Measurements from ENCODE around the gene HBS1L. TPM values are rescaled to one million over a fixed set of nuclear protein-coding genes. Genes with fewer than 3 reads are reported as not detected.

HBS1L gene
- total and polyA plus RNA-seq, 9 of the 15 experiments (the other 6 are each of a cell fraction or from before 2014, with no cell fraction given): 101 to 199 (median 145) TPM

GRCh38 chr6:135088818-135089809, 34.5 kb upstream of the HBS1L start (continued):
- TF ChIP-seq MBD1 (CRISPR knock-in tag; IDR thresholded peaks at IDR 0.05): no peak
- TF ChIP-seq EP400 (IDR thresholded peaks at IDR 0.05): peak; percentile 48; the same call in 1 of the 2 replicates
- peak; percentile 96 for TF ChIP-seq IRF9 (tag; IDR thresholded peaks at IDR 0.05)
- no peak for TF ChIP-seq HNRNPH1 (optimal IDR thresholded peaks at IDR 0.05; ENCODE audit: low read depth, low read length)
- TF ChIP-seq NR2C1 (IDR thresholded peaks at IDR 0.05): no peak
- peak; percentile 63 for TF ChIP-seq NR2C1 (tag; IDR thresholded peaks at IDR 0.05)
- 0 out of 2 replicates have a peak, but pooled peaks have one; percentile 31 for TF ChIP-seq ARID1B (IDR thresholded peaks at IDR 0.05)
- TF ChIP-seq HIVEP1 (CRISPR knock-in tag; IDR thresholded peaks at IDR 0.05): 0 out of 2 replicates have a peak, but pooled peaks have one; percentile 6
- no peak for TF ChIP-seq EHMT2 (IDR thresholded peaks at IDR 0.05)
- peak; percentile 73 for TF ChIP-seq DMBX1 (CRISPR knock-in tag; IDR thresholded peaks at IDR 0.05; ENCODE audit: borderline replicate concordance)
- TF ChIP-seq ZNF589 (CRISPR knock-in tag; IDR thresholded peaks at IDR 0.05; ENCODE audit: low read depth): peak; percentile 83
- TF ChIP-seq CHAMP1 (IDR thresholded peaks at IDR 0.05): 0 out of 2 replicates have a peak, but pooled peaks have one; percentile 7
- peak; percentile 98 for TF ChIP-seq CEBPG (CRISPR knock-in tag; IDR thresholded peaks at IDR 0.05)
- TF ChIP-seq CEBPG (tag; conservative IDR thresholded peaks at IDR 0.05 in 1 of 2, IDR thresholded peaks at IDR 0.05 in 1 of 2): peak; percentile 98 to 99
- no peak for TF ChIP-seq PURB (CRISPR knock-in tag; IDR thresholded peaks at IDR 0.05; ENCODE audit: low read depth)
- TF ChIP-seq LCOR (CRISPR knock-in tag; IDR thresholded peaks at IDR 0.05): no peak
- no peak for TF ChIP-seq ARID4B (CRISPR knock-in tag; IDR thresholded peaks at IDR 0.05)
